ENCODE data around the gene SRSF10.

- TF ChIP-seq CTCF (conservative IDR thresholded peaks at IDR 0.05; ENCODE audit: low read length): no peak
- TF ChIP-seq EZH2phosphoT487 (IDR thresholded peaks at IDR 0.05; ENCODE audit: borderline replicate concordance): no peak
Observed at GRCh38 chr1:24015221-24016210, 35.4 kb upstream of the SRSF10 start.

Data from Loucy (cell line).